AG10803 (cell line): ENCODE measurements around the gene ZNF526.

Experiments
- DNase-seq: peaks from one replicate; pipeline ENCODE4 v3.0.0; 2010; ENCODE audit warnings: low read depth
- H3K4me3 ChIP-seq: 2 replicates; pipeline ENCODE4 v1.5.1; 2011; ENCODE audit warnings: mild to moderate bottlenecking, low read length, control low read depth
- CTCF ChIP-seq: conservative IDR thresholded peaks from 2 replicates; pipeline ENCODE4 v1.5.1; 2011; ENCODE audit warnings: mild to moderate bottlenecking, low read length, control low read depth, inconsistent platforms

Gene ZNF526

DNA sequence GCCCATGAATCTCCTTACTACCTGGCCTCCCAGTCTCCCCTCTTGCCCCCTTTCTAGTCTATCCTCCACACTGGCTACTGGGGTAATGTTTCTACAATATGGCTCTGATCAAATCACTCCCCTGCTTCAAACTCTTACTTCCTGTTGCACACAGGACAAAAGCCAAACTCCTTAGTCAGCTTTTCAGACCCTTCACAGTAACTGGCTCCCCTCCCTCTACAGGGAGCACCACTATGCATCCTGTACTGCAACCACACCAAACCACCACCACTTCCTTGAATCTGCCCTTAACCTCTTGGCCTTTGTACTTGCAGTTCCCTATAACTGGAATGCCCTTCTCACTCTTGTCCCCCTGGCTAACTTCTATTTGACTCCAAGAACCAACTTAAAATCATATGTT, 34.8 kb upstream of the ZNF526 start:
- TF ChIP-seq CTCF, result no peak
- DNase-seq, result peak; percentile 48
- no peak overlapping the region for H3K4me3 ChIP-seq

DNA sequence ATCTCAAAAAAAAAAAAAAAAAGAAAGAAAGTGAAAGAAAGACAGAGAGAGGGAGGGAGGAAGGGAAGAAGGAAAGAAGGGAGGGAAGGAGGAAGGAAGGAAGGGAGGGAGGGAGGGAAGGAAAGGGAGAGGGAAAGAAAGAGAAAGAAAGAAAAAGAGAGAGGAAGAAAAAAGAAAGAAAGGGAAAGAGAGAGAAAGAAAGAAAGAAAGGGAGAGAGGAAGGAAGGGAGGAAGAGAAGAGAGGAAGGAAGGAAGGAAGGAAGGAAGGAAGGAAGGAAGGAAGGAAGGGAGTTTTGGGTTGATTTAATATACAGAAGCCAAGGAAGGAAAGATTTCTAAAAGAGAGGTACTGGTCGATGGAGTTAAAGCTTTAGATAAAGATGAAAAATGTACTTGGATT, 31.4 kb upstream of the ZNF526 start:
- no peak for TF ChIP-seq CTCF
- DNase-seq, result no peak
- H3K4me3 ChIP-seq, result no peak overlapping the region

DNA sequence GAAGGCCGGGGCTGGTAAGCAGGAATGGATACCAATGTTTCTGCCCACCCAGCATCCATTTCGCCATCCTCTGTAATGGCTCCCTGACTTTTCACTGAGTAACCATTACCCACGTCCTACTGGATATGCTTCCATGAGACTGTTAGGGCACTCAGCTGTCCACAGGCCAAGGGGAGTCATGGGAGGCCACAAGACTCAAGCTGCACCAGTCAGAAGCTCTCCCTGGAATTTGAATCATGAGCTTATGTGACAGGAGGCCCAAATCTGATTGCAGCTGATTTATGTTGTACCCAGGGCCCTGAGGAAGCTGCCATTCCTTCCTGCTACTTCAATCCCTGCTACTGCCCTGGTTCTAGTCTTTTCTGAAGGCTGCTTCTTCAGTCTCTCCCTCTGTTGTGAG, 31.0 kb upstream of the ZNF526 start:
- no peak overlapping the region for H3K4me3 ChIP-seq
- no peak for DNase-seq
- TF ChIP-seq CTCF, result no peak

GRCh38 chr19:42191330-42191729, 28.8 kb upstream of the ZNF526 start:
- DNase-seq, result no peak
- H3K4me3 ChIP-seq, result no peak overlapping the region
- no peak for TF ChIP-seq CTCF

DNA sequence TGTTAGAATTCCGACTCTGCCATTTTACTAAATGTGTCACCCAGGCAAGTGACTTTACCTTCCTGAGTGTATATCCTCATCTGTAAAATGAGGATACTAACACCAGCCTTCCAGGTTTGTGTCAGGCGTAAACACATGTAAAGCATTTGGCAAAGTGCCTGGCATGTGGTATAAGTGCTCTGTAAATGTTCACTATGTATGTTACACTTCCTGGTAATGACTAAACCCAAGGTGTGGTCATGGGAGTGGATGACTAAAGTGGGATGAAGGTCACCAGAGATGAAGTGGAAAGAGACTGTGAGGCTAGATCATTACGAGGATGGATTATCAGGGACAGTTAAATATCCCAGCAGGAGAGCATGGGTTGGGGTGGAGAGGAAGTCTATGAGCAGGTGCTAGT, 28.3 kb upstream of the ZNF526 start:
- no peak overlapping the region for H3K4me3 ChIP-seq
- DNase-seq, result peak; percentile 51
- TF ChIP-seq CTCF, result no peak

GRCh38 chr19:42193294-42193693, 26.8 kb upstream of the ZNF526 start:
- no peak for DNase-seq
- TF ChIP-seq CTCF, result no peak
- H3K4me3 ChIP-seq, result no peak overlapping the region

GRCh38 chr19:42193706-42194105, 26.4 kb upstream of the ZNF526 start:
- TF ChIP-seq CTCF, result no peak
- no peak overlapping the region for H3K4me3 ChIP-seq
- DNase-seq, result no peak
